GM21528 (cell line): ENCODE results near the gene CBR3.
"Not testable (repeated sequence)": the region's sequence is repeated elsewhere in the genome, so short reads cannot be mapped to it uniquely, and the experiment has no call there.

Experiments used
- ATAC-seq: cut with Tn5 transposase; IDR thresholded peaks from one replicate; pipeline ENCODE4 v1.9.1; 2021; ENCODE audit warnings: mild to moderate bottlenecking, moderate library complexity; ENCODE audit not compliant: unreplicated experiment, low FRiP score

Gene CBR3

DNA sequence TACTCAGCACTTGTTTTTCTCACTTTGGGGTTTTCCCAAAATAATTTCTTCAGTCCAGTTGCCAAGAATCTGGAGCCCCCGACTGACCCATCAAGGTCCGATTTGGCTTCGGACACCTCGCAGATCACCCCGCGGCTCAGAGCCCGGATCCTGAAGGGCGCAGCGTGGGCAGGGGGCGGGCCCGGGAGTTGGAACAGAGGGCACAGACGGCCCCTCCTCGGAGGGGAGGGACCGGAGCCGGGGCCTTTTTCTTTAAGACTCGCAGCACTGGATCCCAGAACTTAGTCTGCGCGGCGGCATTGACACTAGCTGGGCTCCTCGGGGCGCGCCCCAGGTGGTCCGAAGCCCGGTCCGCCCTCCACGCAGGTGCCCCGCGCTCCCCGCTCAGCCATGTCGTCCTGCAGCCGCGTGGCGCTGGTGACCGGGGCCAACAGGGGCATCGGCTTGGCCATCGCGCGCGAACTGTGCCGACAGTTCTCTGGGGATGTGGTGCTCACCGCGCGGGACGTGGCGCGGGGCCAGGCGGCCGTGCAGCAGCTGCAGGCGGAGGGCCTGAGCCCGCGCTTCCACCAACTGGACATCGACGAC is at the start of gene CBR3:
Gene CBR3 (plus strand): TSS at position 277 of the 588 bp plus-strand sequence. CDS start 114 bp downstream, at position 391.
- no peak for ATAC-seq

DNA sequence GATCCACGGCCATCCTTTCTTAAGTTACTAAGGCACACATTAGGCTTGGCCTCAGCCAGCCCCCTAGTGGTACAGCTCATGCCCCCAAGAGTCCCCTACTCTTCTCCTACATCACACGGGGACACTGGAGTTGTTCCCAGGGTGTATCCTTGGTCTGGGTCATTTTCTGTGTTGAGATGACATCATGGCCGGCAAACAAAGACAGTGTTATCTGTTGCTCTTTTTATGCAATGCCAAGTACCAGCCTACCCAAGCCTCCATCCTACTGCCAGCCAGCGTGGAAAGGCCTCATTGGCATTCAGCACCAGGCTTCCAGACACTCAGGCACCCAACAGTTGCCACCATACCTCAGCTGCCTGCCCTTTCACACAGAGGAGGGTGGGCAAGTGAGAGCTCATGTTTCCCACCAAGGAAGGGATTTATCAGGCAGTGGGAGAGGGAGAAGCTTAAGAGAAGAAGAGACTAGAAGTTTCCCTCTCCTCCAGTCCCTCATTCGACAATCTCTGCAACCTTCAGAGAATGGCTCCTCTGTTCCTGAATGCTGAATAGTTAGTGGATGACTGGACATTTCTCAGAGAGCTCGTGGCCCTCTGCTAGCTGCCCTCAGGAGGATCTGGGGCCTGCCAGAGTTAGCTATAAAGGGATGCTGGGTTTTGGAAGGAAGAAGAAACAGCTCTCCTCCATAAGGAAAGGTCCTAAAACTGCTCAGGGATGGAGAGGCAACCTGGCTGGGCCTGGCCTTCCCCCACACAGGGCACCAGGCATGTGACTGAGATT is 47.3 kb upstream of the CBR3 start:
- no peak for ATAC-seq

DNA sequence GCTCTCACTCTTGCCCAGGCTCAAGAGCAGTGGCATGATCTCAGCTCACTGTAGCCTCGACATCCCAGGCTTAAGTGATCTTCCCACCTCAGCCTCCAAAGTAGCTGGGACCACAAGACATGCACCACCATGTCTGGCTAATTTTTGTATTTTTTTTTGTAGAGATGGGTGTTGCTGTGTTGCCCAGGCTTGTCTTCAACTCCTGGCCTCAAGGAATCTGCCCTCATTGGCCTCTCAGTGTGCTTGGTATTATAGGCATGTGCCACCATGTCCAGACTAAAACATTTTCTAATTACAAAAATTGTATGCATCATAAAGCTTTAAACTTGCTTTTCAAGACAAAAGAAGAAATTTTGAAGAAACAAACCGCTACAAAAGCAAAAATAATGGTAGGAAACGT is 44.9 kb upstream of the CBR3 start:
- ATAC-seq: no peak

DNA sequence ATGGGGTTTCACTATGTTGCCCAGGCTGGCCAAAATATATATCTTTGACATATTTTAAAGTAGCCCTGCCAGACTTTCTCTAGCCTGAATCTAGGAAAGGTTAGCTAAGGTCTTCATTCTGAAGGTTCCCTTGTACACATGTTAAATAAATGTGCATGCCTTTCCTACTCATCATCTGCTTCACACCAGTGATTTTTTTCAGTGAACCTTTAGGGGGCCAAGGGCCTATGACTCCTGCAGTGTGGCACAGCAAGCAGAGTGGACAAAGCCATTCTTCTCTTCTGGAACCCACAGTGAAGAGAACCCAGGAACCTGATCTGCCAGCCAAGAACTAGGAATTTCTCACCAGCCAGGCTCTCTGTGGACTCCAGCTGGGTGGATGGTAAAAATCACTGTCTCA is 42.2 kb upstream of the CBR3 start:
- ATAC-seq: no peak

DNA sequence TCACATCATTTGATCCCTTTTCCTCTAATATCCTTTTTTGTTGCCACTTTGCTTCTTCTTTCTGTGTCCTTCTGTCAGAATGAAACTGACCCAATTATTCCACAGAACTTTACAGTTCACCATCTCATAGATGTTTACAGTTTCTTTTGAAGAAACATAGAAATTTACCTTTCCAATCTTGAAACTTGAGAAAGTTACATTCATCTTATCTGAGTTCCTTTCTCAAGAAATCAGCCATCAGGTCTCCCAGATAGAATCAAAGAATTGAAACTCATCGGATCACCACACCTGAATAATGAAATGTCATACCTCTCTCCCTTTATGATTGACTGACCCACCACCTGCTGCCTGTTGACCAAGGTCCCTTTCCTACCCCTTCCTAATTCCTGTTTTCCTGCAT is 41.4 kb upstream of the CBR3 start:
- ATAC-seq: no peak

DNA sequence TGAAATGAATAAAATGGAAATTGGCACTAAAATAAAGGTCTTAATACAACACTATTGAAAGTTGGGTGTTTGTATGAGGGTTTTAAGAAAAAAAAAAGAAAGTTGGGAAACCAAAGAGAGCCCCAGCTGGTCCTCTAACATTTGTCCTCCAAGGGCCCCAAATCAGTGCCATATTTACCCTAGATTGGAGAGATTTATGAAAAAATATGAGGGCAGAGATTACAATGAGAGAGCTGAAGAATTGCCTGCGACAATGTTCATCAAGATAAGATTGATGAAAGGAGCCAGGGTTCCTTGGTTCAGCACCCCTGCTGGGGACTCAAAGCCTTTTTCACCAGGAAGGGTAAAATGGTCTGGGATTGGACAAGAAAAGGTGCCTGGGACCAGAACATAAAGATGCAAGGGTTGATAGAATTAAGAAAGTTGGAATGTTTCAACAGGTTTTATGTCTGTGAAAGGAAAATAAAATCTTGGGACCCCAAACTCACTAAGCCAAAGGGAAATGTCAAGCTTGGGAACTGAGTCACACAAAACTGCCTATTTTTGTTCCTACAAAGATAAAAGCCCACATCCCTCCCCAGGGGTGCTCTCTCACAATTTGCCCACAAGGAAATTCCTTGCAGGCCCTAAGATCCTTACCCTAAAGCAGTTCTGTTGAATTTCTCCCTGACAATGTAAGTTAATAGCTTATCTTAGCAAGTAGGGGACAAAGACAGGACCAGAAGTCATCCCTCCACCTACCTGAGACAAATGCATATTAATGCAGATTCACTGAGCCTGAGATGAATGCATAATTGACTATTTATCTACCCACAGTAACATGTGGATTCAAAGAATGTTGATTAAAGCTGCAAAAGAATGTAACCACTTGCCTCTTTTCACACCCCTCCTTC is 38.2 kb upstream of the CBR3 start:
- ATAC-seq: no peak

DNA sequence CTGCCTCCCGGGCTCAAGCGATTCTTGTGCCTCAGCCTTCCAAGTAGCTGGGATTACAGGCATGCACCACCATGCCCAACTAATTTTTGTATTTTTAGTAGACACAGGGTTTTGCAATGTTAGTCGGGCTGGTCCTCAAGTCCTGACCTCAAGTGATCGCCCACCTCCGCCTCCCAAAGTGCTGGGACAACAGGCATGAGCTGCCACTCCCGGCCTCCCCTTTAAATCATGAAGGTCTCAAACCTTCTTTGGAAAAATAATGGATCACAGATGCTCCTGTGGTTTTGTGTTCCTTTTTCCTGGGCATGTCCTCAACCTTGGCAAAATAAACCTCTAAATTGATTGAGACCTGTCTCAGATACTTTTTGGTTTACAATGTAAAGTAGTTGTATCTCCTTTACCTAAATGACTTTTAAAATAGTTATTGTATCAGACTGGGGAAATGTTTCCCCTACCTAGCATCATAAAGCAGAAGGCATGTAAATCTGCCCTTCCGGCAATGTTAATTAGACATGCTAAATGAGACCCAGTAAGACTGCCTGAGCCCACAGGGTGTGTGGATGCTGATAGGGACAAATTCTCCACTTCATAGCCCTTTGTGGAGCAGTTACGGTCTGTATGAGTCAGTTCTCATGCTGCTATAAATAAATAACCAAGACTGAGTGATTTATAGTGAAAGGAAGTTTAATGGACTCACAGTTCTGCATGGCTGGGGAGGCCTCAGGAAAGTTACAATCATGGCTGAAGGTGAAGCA is 37.3 kb upstream of the CBR3 start:
- no peak for ATAC-seq

DNA sequence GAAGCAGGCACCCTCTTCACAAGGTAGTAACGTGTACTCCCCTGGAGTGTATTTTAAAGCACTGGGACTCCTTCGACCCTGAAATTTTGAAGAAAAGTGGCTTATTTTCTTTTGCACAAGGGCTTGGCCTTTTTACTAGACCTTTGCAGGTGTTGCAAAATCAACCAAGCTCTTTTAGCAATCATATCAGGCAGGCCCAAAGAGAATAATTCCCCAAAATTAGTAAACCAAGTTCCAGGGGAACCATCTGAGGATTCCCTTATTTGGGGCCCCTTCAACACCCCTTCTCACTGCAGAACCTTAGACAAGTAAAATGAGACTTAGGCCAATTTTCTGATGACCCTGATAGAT is 36.7 kb upstream of the CBR3 start:
- ATAC-seq: no peak

DNA sequence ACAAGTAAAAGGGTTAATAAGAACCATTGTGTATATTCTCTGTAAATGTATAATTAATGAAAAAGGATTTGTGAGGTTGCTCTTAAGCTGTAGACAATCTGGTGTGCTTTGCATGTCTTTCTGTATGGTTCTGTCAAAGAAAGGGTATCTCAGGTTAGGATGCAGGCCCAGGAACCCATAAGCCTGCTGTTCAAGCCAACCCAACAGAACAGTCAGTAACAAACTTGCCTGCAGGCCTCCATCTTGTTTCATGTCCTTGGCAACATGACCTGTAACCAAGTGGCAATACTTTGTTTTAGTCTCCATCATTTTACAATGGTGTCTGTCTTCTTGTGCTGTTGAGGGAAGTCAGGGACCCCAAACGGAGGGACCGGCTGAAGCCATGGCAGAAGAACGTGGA is 35.9 kb upstream of the CBR3 start:
- no peak for ATAC-seq

DNA sequence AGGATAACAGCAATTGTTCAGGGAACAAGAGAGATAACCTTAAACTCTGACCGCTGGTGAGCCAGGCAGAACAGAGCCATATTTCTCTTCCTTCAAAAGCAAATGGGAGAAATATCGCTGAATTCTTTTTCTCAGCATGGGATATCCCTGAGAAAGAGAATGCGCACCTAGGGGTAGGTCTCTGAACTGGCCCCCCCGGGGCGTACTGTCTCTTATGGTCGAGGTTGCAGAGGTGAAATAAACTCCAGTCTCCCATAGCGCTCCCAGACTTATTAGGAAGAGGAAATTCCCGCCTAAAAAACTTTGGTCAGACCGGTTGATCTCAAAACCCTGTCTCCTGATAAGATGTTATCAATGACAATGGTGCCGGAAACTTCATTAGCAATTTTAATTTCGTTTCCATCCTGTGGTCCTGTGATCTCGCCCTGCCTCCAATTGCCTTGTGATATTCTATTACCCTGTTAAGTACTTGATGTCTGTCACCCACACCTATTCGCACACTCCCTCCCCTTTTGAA is 35.1 kb upstream of the CBR3 start:
- not testable (repeated sequence) for ATAC-seq

DNA sequence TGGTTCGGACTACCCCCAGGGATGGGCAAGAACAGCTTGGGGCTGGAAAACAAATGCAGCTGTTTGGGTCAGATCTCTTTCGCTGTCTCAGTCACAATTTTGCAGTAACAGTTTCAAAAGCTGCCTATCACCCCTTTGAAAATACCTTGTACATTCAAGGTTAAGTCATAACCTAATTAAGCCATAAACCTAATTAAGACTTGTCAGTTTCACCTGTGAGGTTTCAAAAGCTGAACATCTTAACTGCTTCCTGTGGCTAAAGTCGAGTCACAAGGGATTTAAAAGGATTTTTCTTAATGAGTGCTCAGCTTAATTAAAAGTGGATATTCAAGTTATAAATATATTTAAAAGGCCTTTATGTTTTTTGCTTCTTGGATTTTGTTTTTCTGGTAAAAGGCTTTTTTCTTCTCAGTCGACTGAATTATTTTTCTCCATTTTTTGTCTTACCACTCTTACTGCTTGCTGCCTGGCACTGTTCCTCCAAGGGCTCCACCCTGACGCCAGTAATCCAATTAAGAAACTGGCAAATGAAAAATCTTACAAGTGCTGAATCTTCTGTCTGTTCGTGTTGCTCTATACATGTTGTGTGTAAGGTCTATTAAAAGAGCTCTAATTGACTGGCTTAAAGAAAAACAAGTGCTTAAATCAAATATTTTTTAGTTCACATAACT is 33.8 kb upstream of the CBR3 start:
- no peak for ATAC-seq

DNA sequence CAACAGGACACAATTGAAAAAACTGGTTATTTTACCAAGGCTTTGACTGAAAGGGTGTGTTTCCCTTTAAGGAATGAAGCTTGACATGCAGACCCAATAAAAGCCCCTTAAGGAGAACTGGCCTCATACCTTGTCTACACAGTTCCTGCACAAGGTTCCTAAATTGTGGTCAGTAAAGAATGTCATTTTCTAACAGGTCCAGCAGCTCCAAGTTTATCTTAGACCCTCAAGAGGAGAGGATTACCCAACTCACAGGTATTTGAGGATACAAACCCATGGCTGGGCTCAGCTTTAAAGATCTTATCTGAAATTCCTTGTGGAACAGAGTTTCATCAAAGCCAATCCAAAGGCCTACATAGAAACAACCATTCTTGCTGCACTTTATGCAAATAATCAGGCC is 31.4 kb upstream of the CBR3 start:
- no peak for ATAC-seq

DNA sequence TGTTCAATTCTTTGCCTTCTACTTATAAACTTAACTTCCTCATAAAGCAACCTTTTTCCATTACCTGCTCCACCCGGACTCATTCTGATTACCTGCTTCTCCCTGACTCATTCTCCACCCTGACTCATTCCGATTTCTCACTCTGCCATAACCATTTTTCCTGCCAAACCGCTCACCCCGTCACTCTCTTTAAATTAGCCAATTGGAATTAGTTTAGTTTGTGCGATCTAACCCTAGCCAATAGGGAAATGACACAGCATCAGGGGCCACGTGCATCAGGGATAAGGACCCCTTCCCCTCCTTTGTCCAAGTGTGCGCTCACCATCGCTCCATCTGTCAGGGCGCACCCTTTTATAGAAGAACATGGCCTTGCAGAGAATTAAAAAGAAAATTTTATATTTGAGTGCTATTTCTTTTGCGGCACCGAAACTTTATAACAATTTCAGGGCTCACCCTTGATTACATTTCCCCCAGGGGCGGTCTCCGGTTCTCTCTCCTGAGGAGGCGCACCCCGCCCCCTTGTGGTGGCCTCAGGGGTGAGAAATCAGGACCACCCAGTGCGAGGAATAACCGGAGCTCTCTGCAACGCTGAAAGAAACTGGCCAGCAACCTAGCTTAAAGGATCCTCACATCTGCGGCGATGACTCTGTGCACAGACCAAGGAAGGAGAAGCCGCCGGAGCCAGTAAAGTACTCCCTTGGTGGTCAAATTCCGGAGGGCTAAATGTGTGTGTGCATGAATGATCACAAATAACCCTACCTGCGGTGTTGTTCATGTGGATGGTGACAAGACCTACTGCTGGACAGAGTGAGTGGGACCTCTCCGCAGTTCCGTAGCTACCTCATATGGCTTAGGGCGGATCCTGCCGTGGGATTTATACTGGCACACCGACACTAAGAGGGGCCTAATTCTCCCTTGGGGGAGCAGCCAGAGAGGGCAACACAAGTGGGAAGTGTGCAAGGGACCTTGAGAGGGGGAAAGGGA is 30.3 kb upstream of the CBR3 start:
- ATAC-seq: no peak

DNA sequence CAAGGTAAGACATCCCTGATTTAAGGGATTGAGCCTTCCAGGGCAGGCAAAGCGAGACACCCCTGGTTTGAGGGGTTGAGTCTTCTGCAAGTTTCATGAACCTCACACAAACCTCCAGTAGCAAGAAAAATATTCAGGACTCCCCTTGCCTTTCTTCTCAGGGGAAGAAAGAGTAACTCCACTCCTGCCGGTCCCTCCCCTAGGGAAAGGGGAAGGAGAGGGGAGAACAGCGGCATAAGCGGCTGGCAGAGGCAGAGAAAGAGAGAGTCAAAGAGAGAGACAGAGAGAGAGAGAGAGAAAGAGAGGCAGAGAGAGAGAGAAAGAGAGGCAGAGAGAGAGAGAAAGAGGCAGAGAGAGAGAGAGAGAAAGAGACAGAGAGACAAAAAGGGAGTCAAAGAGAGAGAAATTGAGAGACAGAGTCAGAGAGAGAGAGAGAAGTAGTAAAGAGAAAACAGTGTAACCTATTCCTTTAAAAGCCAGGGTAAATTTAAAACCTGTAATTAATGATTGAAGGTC is 29.5 kb upstream of the CBR3 start:
- ATAC-seq: no peak

DNA sequence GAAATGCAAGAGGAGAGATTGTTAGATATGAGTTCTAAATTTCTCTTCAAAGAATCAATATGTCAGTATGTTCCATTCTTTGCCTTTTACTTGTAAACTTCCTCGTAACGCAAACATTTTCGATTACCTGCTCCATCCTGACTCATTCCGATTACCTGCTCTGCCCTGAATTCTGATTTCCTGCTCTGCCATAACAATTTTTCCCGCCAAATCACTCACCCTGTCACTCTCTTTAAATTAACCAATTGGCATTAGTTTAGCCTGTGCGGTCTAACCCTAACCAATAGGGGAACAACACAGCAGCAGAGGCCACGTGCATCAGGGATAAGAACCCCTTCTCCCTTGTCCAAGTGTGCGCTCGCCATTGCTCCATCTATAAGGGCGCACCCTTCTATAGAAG is 25.0 kb upstream of the CBR3 start:
- ATAC-seq: no peak

DNA sequence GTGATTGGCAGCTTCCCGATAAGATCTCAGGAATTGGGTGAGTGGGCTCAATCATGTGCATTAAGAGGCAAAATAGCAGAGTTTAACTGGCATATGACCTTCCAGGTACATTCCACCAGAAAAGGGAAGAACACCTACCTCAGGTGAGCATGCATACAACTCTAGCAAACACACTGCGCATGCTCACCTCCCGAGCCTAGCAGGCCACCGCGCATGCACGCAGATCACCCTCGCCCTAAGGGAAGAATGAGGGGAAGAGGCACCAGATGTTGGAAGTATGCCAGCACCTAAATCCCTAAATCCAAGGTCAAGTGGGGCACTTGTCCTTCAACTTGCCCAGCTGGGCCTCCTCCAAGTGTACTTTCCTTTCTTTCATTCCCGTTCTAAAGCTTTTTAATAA is 23.6 kb upstream of the CBR3 start:
- no peak for ATAC-seq

DNA sequence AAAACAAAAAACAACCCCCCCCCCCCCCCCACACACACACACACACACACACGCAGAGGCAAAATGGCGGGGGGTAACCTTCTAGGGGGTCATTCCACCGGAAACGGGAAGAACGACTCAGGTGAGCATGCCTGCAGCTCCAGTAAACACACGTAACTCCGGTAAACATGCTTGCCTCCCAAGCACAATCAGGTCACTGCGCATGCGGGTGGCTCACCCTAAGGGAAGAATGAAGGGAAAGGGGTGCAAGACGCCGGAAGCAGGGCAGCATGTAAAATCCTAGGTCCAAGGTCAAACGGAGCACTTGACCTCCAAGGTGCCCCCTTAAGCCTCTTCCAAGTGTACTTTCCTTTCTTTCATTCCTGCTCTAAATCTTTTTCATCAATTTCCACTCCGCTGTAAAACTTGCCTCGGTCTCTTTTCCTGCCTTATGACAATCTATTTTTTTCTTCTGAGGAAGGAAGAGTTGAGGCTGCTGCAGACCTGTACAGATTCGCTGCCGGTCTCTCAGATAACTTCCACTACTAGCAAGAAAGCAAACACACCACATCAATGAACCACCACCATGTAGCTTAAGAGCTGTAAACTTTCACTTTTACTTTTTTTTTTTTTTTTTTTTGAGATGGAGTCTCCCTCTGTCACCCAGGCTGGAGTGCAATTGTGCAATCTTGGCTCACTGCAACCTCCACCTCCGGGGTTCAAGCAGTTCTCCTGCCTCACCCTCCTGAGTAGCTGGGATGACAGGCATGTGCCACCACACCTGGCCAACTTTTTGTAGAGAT is 21.0 kb upstream of the CBR3 start:
- no peak for ATAC-seq
